HG03378 (cell line): ENCODE measurements around the gene AGRN.

Experiments used
- ATAC-seq: cut with Tn5 transposase; IDR thresholded peaks from one replicate; pipeline ENCODE4 v1.9.1; 2021; ENCODE audit warnings: mild to moderate bottlenecking, moderate library complexity; ENCODE audit not compliant: unreplicated experiment

AGRN gene

DNA sequence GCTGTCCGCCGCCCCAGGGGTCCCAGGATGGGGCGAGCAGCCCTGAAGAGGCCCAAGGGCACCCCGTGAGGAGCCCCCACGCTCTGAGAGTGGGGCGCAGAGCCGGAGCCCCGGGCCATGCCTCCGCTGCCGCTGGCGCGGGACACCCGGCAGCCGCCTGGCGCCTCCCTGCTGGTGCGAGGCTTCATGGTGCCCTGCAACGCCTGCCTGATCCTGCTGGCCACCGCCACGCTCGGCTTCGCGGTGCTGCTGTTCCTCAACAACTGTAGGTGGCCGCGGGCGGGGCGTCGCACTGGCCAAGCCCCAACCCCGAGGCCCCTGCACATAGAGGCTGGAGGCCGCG, 14.5 kb downstream of the AGRN start:
- ATAC-seq: no peak

GRCh38 chr1:1035291-1035943, 15.5 kb downstream of the AGRN start:
- no peak for ATAC-seq

- ATAC-seq: no peak
Observed at GRCh38 chr1:1037366-1038327, 17.7 kb downstream of the AGRN start.

GRCh38 chr1:1038694-1039093, 18.8 kb downstream of the AGRN start:
- ATAC-seq: no peak

DNA sequence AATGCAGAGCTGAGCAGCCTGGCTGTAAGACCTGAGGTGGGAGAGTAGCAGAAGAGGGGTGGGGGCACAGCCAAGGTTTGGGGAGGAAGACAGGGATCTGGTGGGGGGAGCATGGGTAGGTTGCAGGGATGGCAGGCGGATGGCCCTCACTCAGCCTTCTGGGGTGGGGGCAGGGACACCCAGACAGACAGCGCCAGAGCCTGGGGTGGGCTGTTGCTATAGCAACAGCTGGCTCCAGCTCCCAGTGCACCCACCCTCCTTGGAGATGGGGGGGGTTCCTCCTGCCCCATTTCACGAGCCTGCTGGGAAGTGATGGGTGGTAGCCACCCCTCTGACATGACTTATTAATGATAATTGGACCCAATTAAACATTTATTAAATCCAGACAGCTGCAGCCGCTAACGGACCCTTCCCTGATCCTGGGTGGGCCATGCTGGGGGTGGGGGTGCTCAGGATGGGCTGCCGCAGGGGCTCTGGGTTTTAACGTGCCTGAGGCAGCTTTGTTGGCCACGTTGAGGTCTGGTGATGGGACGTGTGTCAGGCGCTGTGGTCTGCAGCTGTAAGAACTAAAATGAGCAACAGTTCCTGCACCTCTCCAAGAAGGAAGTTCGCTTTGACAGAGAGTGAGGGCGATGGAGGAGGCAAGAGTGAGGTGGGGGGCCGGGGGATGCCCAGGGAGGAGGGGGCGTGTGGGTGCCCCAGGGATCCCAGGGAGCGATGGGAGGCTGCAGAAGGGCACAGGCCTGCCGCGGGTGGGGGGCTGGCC, 19.4 kb downstream of the AGRN start:
- no peak for ATAC-seq

- no peak for ATAC-seq
Observed at GRCh38 chr1:1040004-1040991, 20.4 kb downstream of the AGRN start.

DNA sequence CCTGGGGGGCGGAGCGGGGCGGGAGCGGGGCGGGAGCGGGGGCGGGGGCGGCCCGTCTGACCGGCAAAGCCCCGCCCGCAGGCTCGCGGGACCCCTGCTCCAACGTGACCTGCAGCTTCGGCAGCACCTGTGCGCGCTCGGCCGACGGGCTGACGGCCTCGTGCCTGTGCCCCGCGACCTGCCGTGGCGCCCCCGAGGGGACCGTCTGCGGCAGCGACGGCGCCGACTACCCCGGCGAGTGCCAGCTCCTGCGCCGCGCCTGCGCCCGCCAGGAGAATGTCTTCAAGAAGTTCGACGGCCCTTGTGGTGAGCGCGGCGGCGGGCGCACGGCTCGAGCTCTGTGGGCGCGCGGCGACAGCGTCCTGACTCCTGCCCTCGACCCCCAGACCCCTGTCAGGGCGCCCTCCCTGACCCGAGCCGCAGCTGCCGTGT, 21.2 kb downstream of the AGRN start:
- ATAC-seq: no peak

DNA sequence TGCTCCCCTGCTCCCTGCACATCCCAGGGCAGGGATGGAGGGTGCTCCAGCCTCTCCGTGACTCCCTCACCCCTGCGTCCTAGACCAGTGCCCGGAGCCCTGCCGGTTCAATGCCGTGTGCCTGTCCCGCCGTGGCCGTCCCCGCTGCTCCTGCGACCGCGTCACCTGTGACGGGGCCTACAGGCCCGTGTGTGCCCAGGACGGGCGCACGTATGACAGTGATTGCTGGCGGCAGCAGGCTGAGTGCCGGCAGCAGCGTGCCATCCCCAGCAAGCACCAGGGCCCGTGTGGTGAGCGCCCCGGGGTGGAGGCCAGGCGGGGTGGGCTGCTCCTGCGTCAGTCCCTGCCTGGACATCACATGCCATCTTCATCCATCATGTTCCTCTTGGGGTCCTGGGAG, 22.0 kb downstream of the AGRN start:
- ATAC-seq: no peak

GRCh38 chr1:1042835-1043234, 22.9 kb downstream of the AGRN start:
- ATAC-seq: no peak

GRCh38 chr1:1043411-1043810, 23.5 kb downstream of the AGRN start:
- no peak for ATAC-seq

- no peak for ATAC-seq
Observed at GRCh38 chr1:1043921-1044320, 24.0 kb downstream of the AGRN start.

GRCh38 chr1:1044455-1045078, 24.6 kb downstream of the AGRN start:
- no peak for ATAC-seq

GRCh38 chr1:1045129-1045528, 25.2 kb downstream of the AGRN start:
- ATAC-seq: no peak

DNA sequence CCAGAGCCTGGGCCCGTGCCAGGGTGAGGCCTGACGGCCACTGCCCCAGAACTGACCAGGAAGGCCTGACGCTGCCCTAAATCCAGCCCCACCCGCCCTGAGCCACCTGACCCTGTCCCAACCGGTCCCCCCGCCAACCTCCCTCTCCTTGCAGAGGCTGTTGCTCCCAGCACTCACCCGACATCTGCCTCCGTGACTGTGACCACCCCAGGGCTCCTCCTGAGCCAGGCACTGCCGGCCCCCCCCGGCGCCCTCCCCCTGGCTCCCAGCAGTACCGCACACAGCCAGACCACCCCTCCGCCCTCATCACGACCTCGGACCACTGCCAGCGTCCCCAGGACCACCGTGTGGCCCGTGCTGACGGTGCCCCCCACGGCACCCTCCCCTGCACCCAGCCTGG, 26.3 kb downstream of the AGRN start:
- no peak for ATAC-seq

- ATAC-seq: no peak
Observed at GRCh38 chr1:1046767-1047166, 26.8 kb downstream of the AGRN start.

- ATAC-seq: no peak
Observed at GRCh38 chr1:1047407-1047806, 27.5 kb downstream of the AGRN start.

GRCh38 chr1:1047963-1048362, 28.0 kb downstream of the AGRN start:
- no peak for ATAC-seq

DNA sequence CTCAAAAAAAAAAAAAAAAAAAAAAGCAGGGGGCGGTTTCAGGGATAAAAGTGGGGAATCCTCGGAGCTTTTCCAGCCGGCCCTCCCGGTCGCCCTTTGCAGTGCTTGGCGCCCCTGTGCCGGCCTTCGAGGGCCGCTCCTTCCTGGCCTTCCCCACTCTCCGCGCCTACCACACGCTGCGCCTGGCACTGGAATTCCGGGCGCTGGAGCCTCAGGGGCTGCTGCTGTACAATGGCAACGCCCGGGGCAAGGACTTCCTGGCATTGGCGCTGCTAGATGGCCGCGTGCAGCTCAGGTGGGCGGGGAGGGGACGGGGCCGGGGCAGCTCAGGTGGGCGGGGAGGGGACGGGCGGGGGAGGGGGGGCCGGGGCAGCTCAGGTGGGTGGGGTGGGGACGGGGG, 28.8 kb downstream of the AGRN start:
- ATAC-seq: no peak

- ATAC-seq: no peak
Observed at GRCh38 chr1:1049318-1050165, 29.6 kb downstream of the AGRN start.
